Measurements from ENCODE around the gene GCNA.

DNA sequence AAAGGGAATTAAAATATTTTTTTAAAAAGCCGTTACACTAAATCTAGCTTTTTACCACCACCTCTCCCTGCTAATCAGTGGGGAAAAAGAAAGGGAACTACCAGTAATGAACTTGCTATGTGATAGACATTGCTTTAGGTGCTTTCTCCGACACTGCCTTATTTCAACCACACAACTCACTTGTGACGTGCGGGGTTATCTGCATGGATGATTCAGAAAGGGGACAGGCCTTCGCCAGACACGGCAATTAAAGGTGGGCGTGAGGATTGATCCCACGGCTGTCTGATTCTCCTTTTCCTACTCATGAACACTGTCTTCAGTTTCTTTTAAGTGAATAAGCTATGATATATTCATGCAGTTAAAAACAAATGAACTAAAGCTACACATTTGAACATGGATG, 41.0 kb downstream of the GCNA start:
- TF ChIP-seq POLR2A (IDR thresholded peaks at IDR 0.05; ENCODE audit: low read length) (no peak), RAD21 (conservative IDR thresholded peaks at IDR 0.05 in 1 of 2, IDR thresholded peaks at IDR 0.05 in 1 of 2) (no peak), MAX (IDR thresholded peaks at IDR 0.05) (no peak), CTCF (IDR thresholded peaks at IDR 0.05) (no peak), RNF2 (IDR thresholded peaks at IDR 0.05; ENCODE audit: borderline replicate concordance, low read depth) (no peak), PBX3 (IDR thresholded peaks at IDR 0.05) (no peak), MYC (IDR thresholded peaks at IDR 0.05; ENCODE audit: borderline replicate concordance, low read length) (no peak), PHF8 (IDR thresholded peaks at IDR 0.05; ENCODE audit: borderline replicate concordance, low read depth) (no peak), TP53 (CRISPR knock-in tag; IDR thresholded peaks at IDR 0.05) (no peak), MAZ (IDR thresholded peaks at IDR 0.05; ENCODE audit: borderline replicate concordance, low read depth, low read length) (no peak), RCOR1 (IDR thresholded peaks at IDR 0.05; ENCODE audit: low read depth, low read length) (no peak), HOXA7 (CRISPR knock-in tag; IDR thresholded peaks at IDR 0.05) (no peak)
- TF ChIP-seq, protein P1, sequence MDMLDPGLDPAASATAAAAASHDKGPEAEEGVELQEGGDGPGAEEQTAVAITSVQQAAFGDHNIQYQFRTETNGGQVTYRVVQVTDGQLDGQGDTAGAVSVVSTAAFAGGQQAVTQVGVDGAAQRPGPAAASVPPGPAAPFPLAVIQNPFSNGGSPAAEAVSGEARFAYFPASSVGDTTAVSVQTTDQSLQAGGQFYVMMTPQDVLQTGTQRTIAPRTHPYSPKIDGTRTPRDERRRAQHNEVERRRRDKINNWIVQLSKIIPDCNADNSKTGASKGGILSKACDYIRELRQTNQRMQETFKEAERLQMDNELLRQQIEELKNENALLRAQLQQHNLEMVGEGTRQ (IDR thresholded peaks at IDR 0.05), result no peak
- TF ChIP-seq, protein P2, sequence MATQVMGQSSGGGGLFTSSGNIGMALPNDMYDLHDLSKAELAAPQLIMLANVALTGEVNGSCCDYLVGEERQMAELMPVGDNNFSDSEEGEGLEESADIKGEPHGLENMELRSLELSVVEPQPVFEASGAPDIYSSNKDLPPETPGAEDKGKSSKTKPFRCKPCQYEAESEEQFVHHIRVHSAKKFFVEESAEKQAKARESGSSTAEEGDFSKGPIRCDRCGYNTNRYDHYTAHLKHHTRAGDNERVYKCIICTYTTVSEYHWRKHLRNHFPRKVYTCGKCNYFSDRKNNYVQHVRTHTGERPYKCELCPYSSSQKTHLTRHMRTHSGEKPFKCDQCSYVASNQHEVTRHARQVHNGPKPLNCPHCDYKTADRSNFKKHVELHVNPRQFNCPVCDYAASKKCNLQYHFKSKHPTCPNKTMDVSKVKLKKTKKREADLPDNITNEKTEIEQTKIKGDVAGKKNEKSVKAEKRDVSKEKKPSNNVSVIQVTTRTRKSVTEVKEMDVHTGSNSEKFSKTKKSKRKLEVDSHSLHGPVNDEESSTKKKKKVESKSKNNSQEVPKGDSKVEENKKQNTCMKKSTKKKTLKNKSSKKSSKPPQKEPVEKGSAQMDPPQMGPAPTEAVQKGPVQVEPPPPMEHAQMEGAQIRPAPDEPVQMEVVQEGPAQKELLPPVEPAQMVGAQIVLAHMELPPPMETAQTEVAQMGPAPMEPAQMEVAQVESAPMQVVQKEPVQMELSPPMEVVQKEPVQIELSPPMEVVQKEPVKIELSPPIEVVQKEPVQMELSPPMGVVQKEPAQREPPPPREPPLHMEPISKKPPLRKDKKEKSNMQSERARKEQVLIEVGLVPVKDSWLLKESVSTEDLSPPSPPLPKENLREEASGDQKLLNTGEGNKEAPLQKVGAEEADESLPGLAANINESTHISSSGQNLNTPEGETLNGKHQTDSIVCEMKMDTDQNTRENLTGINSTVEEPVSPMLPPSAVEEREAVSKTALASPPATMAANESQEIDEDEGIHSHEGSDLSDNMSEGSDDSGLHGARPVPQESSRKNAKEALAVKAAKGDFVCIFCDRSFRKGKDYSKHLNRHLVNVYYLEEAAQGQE (IDR thresholded peaks at IDR 0.05), result no peak
